Glutamatergic neuron (in vitro differentiated cells): ENCODE data around the gene GPR108. TPM values are rescaled to one million over a fixed set of nuclear protein-coding genes. Genes with fewer than 3 reads are reported as not detected.
"Not testable (repeated sequence)": the region's sequence is repeated elsewhere in the genome, so short reads cannot be mapped to it uniquely, and the experiment has no call there.

Experiments used
- DNase-seq: peaks from one replicate; pipeline ENCODE4 v3.0.0; 2022
- H3K27ac Mint-ChIP-seq: one replicate; pipeline ENCODE4 v1.8.0; 2020; ENCODE audit warnings: mild to moderate bottlenecking, mixed read lengths, inconsistent platforms; ENCODE audit not compliant: unreplicated experiment
- H3K27me3 Mint-ChIP-seq: one replicate; pipeline ENCODE4 v1.8.0; 2020; ENCODE audit warnings: mild to moderate bottlenecking, moderate library complexity, mixed read lengths, inconsistent platforms; ENCODE audit not compliant: unreplicated experiment
- H3K36me3 Mint-ChIP-seq: one replicate; pipeline ENCODE4 v1.8.0; 2020; ENCODE audit warnings: mild to moderate bottlenecking, mixed read lengths, inconsistent platforms; ENCODE audit not compliant: unreplicated experiment
- H3K4me1 Mint-ChIP-seq: one replicate; pipeline ENCODE4 v1.8.0; 2020; ENCODE audit warnings: mild to moderate bottlenecking, low read depth, mixed read lengths, inconsistent platforms; ENCODE audit not compliant: unreplicated experiment
- H3K4me3 Mint-ChIP-seq: one replicate; pipeline ENCODE4 v1.8.0; 2020; ENCODE audit warnings: mild to moderate bottlenecking, mixed read lengths, inconsistent platforms; ENCODE audit not compliant: unreplicated experiment
- H3K9me3 Mint-ChIP-seq: one replicate; pipeline ENCODE4 v1.8.0; 2020; ENCODE audit warnings: mild to moderate bottlenecking, moderate library complexity, mixed read lengths, inconsistent platforms; ENCODE audit not compliant: unreplicated experiment
- CTCF ChIP-seq: fragments of 200-600 bp; sonication (generic); IDR thresholded peaks from one replicate; pipeline ENCODE4 v1.5.0; 2021; ENCODE audit not compliant: partially characterized antibody, unreplicated experiment
- total RNA-seq: library from RNA; stranded (reverse); fragmentation: NEBNext Ultra II Directional; extraction: Animal tissue kit (Norgen Biotek cat#: 25700); gene quantifications from one replicate; pipeline ENCODE4 v1.2.1, GENCODE V29; 2021; ENCODE audit not compliant: unreplicated experiment

GPR108 gene
- total RNA-seq, 1 donor from 2014 or later, result 44.2 TPM

GRCh38 chr19:6712231-6712630, 25.1 kb downstream of the GPR108 start:
- no peak for DNase-seq
- Mint-ChIP-seq H3K9me3 (peaks cover 8% of the 10 kb centered on the region), H3K27me3 (peaks cover 13% of the 10 kb centered on the region), H3K4me1 (peaks cover 8% of the 10 kb centered on the region), H3K27ac (no peak overlapping the region), H3K36me3 (peaks cover 6% of the 10 kb centered on the region), H3K4me3 (no peak overlapping the region)
- TF ChIP-seq CTCF, result no peak

GRCh38 chr19:6711605-6712004, 25.8 kb downstream of the GPR108 start:
- H3K9me3 Mint-ChIP-seq, result peaks cover 8% of the 10 kb centered on the region
- no peak for TF ChIP-seq CTCF
- no peak overlapping the region for H3K4me3 Mint-ChIP-seq
- H3K27me3 Mint-ChIP-seq, result peaks cover 13% of the 10 kb centered on the region
- no peak for DNase-seq
- H3K4me1 Mint-ChIP-seq, result peaks cover 8% of the 10 kb centered on the region
- no peak overlapping the region for H3K27ac Mint-ChIP-seq
- H3K36me3 Mint-ChIP-seq, result peaks cover 6% of the 10 kb centered on the region

GRCh38 chr19:6711078-6711361, 26.4 kb downstream of the GPR108 start:
- peak overlapping the region; percentile 32 for H3K4me3 Mint-ChIP-seq
- TF ChIP-seq CTCF, result no peak
- no peak for DNase-seq
- peaks cover 8% of the 10 kb centered on the region for H3K4me1 Mint-ChIP-seq
- H3K9me3 Mint-ChIP-seq, result peaks cover 8% of the 10 kb centered on the region
- H3K27ac Mint-ChIP-seq, result no peak overlapping the region
- H3K36me3 Mint-ChIP-seq, result peaks cover 6% of the 10 kb centered on the region
- H3K27me3 Mint-ChIP-seq, result peaks cover 17% of the 10 kb centered on the region

- Mint-ChIP-seq H3K27ac (no peak overlapping the region), H3K4me1 (peaks cover 8% of the 10 kb centered on the region), H3K36me3 (peaks cover 6% of the 10 kb centered on the region), H3K27me3 (peaks cover 17% of the 10 kb centered on the region), H3K4me3 (no peak overlapping the region), H3K9me3 (peaks cover 8% of the 10 kb centered on the region)
- no peak for DNase-seq
- no peak for TF ChIP-seq CTCF
Measured at GRCh38 chr19:6710273-6711077, 26.9 kb downstream of the GPR108 start.

- Mint-ChIP-seq H3K36me3 (peaks cover 6% of the 10 kb centered on the region), H3K27me3 (peaks cover 17% of the 10 kb centered on the region), H3K4me3 (no peak overlapping the region), H3K9me3 (peaks cover 8% of the 10 kb centered on the region), H3K27ac (no peak overlapping the region), H3K4me1 (peaks cover 8% of the 10 kb centered on the region)
- TF ChIP-seq CTCF, result no peak
- no peak for DNase-seq
Measured at GRCh38 chr19:6709549-6709948, 27.8 kb downstream of the GPR108 start.

- DNase-seq, H3K36me3 Mint-ChIP-seq, H3K4me1 Mint-ChIP-seq, H3K4me3 Mint-ChIP-seq, H3K9me3 Mint-ChIP-seq, H3K27ac Mint-ChIP-seq: not testable (repeated sequence)
- peaks cover 17% of the 10 kb centered on the region for H3K27me3 Mint-ChIP-seq
Measured at GRCh38 chr19:6708913-6709312, 28.5 kb downstream of the GPR108 start.
